ENCODE data around the gene NTPCR. TPM values are rescaled to one million over a fixed set of nuclear protein-coding genes. Genes with fewer than 3 reads are reported as not detected.

Gene NTPCR
- total RNA-seq, 1 experiment from 2014 or later: 50.0 TPM

DNA sequence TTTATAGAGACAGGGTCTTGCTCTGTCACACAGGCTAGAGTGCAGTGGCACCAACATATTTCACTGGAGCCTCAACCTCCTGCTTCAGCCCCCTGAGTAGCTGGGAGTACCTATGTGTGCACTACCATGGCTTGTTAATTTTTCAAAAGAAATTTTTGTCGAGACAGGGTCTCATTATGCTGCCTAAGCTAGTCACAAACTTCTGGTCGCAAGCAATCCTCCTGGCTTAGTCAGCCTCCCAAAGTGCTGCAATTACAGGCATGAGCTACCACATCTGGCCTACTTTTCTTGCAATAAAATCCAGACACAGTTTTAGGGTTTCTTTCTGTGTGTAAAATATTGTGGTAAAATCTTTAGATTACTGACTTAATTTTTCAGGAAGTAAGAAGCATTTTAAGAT lies 27.9 kb upstream of the NTPCR start:
- Histone ChIP-seq H3K4me3 (ENCODE audit: low read depth, low read length, poor library complexity, severe bottlenecking) (no peak overlapping the region), H3K9me3 (ENCODE audit: low read depth, low read length, poor library complexity, severe bottlenecking) (no peaks in the 10 kb centered on the region), H3K27me3 (replicated peaks; ENCODE audit: insufficient read depth, low read depth, low read length, poor library complexity) (no peaks in the 10 kb centered on the region), H3K27ac (ENCODE audit: low read depth, low read length, poor library complexity, severe bottlenecking) (no peak overlapping the region), H3K4me1 (ENCODE audit: insufficient read depth, low read length, poor library complexity, severe bottlenecking) (peaks cover 12% of the 10 kb centered on the region), H3K36me3 (ENCODE audit: insufficient read depth, low read length, poor library complexity, severe bottlenecking) (no peaks in the 10 kb centered on the region)
- peak; percentile 32 for DNase-seq (ENCODE audit: low spot score)
- TF ChIP-seq, protein P1, sequence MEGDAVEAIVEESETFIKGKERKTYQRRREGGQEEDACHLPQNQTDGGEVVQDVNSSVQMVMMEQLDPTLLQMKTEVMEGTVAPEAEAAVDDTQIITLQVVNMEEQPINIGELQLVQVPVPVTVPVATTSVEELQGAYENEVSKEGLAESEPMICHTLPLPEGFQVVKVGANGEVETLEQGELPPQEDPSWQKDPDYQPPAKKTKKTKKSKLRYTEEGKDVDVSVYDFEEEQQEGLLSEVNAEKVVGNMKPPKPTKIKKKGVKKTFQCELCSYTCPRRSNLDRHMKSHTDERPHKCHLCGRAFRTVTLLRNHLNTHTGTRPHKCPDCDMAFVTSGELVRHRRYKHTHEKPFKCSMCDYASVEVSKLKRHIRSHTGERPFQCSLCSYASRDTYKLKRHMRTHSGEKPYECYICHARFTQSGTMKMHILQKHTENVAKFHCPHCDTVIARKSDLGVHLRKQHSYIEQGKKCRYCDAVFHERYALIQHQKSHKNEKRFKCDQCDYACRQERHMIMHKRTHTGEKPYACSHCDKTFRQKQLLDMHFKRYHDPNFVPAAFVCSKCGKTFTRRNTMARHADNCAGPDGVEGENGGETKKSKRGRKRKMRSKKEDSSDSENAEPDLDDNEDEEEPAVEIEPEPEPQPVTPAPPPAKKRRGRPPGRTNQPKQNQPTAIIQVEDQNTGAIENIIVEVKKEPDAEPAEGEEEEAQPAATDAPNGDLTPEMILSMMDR (conservative IDR thresholded peaks at IDR 0.05; ENCODE audit: low read depth, low read length): no peak
- no peak for TF ChIP-seq EZH2 (IDR thresholded peaks at IDR 0.05; ENCODE audit: borderline replicate concordance, low read depth, low read length, poor library complexity, severe bottlenecking)
- BruUV-seq (replicated peaks): no TSS peak
- POLR2A ChIA-PET (ENCODE audit: low non-redundant PET): no interaction called here
- intact Hi-C loops (cut with micrococcal nuclease; ENCODE audit: unreplicated experiment): no loop called here
- CTCF ChIA-PET: no interaction called here

DNA sequence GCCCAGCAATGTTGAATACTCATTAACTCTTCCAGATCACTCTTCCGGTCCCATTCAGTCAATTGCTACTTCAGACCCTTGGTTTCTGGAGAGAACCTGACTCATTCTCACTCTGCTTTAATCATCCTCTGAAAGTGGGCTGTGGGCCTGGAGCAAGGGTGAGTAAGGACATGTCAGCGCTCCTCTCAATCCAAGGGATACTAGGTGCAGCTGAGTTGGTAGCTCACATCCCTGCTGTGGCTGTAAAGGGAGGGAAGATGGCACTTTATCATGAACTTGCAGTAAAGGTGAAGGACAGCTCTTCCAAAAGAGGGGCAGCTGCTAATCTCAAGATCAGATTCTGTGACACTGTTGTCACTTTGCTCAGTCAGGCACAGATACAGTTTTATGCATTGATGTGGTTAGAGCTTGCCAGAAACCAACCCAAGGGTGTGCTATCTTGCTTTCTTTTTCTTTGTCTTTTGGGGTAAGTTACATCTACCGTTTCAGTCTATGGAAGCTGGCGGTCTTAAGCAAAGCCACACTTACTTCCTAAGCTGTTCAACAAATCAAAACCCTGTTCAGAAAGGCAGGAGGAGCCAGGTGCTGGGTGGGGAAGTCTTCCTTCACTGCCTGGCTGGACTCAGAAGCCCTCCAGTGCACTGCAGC lies 26.5 kb upstream of the NTPCR start:
- CTCF ChIA-PET: no interaction called here

DNA sequence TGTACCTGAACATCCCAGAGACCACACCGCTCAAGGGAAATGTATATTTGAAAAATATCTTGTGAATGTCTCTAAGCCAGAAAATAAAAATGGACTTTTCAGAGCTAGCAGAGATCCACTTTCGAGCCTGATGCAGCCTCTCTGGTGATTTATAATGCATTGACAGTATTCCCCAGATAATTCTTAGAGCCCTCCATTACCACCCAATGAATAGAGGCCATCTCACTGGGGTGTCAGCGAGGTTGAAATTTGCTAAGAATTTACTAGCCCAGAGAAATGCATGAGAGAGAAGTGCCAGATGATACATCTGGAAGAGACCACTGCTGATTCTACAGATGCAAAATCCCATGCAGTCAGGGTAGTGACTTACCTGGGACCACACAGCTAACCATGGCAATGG lies 25.5 kb upstream of the NTPCR start:
- intact Hi-C loops (cut with micrococcal nuclease; ENCODE audit: unreplicated experiment): no loop called here
- no TSS peak for BruUV-seq (replicated peaks)
- Histone ChIP-seq H3K9me3 (ENCODE audit: low read depth, low read length, poor library complexity, severe bottlenecking) (no peaks in the 10 kb centered on the region), H3K36me3 (ENCODE audit: insufficient read depth, low read length, poor library complexity, severe bottlenecking) (no peaks in the 10 kb centered on the region), H3K4me1 (ENCODE audit: insufficient read depth, low read length, poor library complexity, severe bottlenecking) (peaks cover 19% of the 10 kb centered on the region), H3K27me3 (replicated peaks; ENCODE audit: insufficient read depth, low read depth, low read length, poor library complexity) (no peaks in the 10 kb centered on the region), H3K27ac (ENCODE audit: low read depth, low read length, poor library complexity, severe bottlenecking) (no peak overlapping the region), H3K4me3 (ENCODE audit: low read depth, low read length, poor library complexity, severe bottlenecking) (no peak overlapping the region)
- TF ChIP-seq, protein P1 (conservative IDR thresholded peaks at IDR 0.05; ENCODE audit: low read depth, low read length): no peak
- no peak for TF ChIP-seq EZH2 (IDR thresholded peaks at IDR 0.05; ENCODE audit: borderline replicate concordance, low read depth, low read length, poor library complexity, severe bottlenecking)
- ChIA-PET CTCF (interaction anchor here (1.6 kb wide), 1 partner anchor 44 kb away, joined by 3 read pairs; no protein-coding TSS in a partner anchor), POLR2A (ENCODE audit: low non-redundant PET) (no interaction called here)
- no peak for DNase-seq (ENCODE audit: low spot score)

More for the DNA sequence above, 26.5 kb upstream of the NTPCR start:
- H3K4me3 ChIP-seq (ENCODE audit: low read depth, low read length, poor library complexity, severe bottlenecking): no peak overlapping the region
- no peaks in the 10 kb centered on the region for H3K9me3 ChIP-seq (ENCODE audit: low read depth, low read length, poor library complexity, severe bottlenecking)
- peaks cover 12% of the 10 kb centered on the region for H3K4me1 ChIP-seq (ENCODE audit: insufficient read depth, low read length, poor library complexity, severe bottlenecking)
- TF ChIP-seq, protein P1 (conservative IDR thresholded peaks at IDR 0.05; ENCODE audit: low read depth, low read length): no peak
- no peak for TF ChIP-seq EZH2 (IDR thresholded peaks at IDR 0.05; ENCODE audit: borderline replicate concordance, low read depth, low read length, poor library complexity, severe bottlenecking)
- POLR2A ChIA-PET (ENCODE audit: low non-redundant PET): no interaction called here
- no peak for DNase-seq (ENCODE audit: low spot score)
- no peaks in the 10 kb centered on the region for H3K27me3 ChIP-seq (replicated peaks; ENCODE audit: insufficient read depth, low read depth, low read length, poor library complexity)
- no peaks in the 10 kb centered on the region for H3K36me3 ChIP-seq (ENCODE audit: insufficient read depth, low read length, poor library complexity, severe bottlenecking)
- BruUV-seq (replicated peaks): no TSS peak
- no peak overlapping the region for H3K27ac ChIP-seq (ENCODE audit: low read depth, low read length, poor library complexity, severe bottlenecking)
- intact Hi-C loops (cut with micrococcal nuclease; ENCODE audit: unreplicated experiment): no loop called here

Data from A673 (cell line).